Thyroid gland (tissue), 4 donors: ENCODE results near the gene ZNF511. TPM values are rescaled to one million over a fixed set of nuclear protein-coding genes. Genes with fewer than 3 reads are reported as not detected.
A peak's percentile ranks its signal among the peaks of the same experiment; 100 is the strongest.

Experiments
- DNase-seq, 2 donors: peaks; one replicate each; pipeline ENCODE4 v3.0.0-alpha.2; 2019
- H3K27ac ChIP-seq, 3 donors: fragments of 200-600 bp; sonication (generic); 1 replicate in 2 of 3; 2 replicates in 1 of 3; pipeline ENCODE4 v1.5.1; 2016 to 2019; ENCODE audit warnings: mild to moderate bottlenecking in 1 of 3, moderate library complexity in 1 of 3
- H3K27me3 ChIP-seq: fragments of 200-600 bp; sonication (generic); one replicate; pipeline ENCODE4 v1.5.1; 2019
- H3K36me3 ChIP-seq, 2 donors: fragments of 200-600 bp; sonication (generic); one replicate each; pipeline ENCODE4 v1.5.1; 2016 to 2019
- H3K4me1 ChIP-seq, 2 donors: fragments of 200-600 bp; sonication (generic); one replicate each; pipeline ENCODE4 v1.5.1; 2017 to 2019
- H3K4me3 ChIP-seq, 3 donors: fragments of 200-600 bp; sonication (generic); replicated peaks in 1 of 3; 1 replicate in 2 of 3; 2 replicates in 1 of 3; pipeline ENCODE4 v1.5.1; 2016; ENCODE audit warnings: mild to moderate bottlenecking in 1 of 3
- H3K9me3 ChIP-seq: fragments of 200-600 bp; sonication (generic); one replicate; pipeline ENCODE4 v1.5.1; 2017
- CTCF ChIP-seq, 6 experiments: fragments of 200-600 bp in 3 of 6; fragments of 450-650 bp in 3 of 6; sonication (generic) in 3 of 6; IDR thresholded peaks; one replicate each; pipeline ENCODE4 v1.5.1; 2016 to 2019; ENCODE audit warnings: antibody characterized with exemption in 6 of 6, mild to moderate bottlenecking in 2 of 6, inconsistent platforms in 1 of 6, moderate library complexity in 1 of 6
- POLR2A ChIP-seq, 2 donors: fragments of 450-650 bp; IDR thresholded peaks; one replicate each; pipeline ENCODE4 v1.6.1; 2017; ENCODE audit warnings: antibody characterized with exemption in 2 of 2, mild to moderate bottlenecking in 2 of 2, moderate library complexity in 1 of 2
- WGBS, 2 donors: methylation state at CpG; one replicate each; pipeline ENCODE4 v1.1.5; 2017; 5-methylcytosine and 5-hydroxymethylcytosine counted together
- intact Hi-C: fragments of 100-400 bp; cut with DNase I; formaldehyde crosslinking; loops from one replicate; pipeline ENCODE4 v1.15.1; 2023
- total RNA-seq, 4 donors: library from RNA; depleted of rRNA; stranded (reverse); fragments of >200 nt; gene quantifications; one replicate each; pipeline ENCODE4 v1.2.3, GENCODE V29; 2016

ZNF511 gene
- total RNA-seq, 4 donors from 2014 or later: 22.0 to 53.6 (median 26.2) TPM

GRCh38 chr10:133336577-133337369 lies 28.1 kb downstream of the ZNF511 start, which contains the start of gene CALY:
Gene CALY (minus strand): TSS chr10:133336896. CDS start chr10:133328989, 7,907 bp downstream.
- TF ChIP-seq POLR2A (IDR thresholded peaks at IDR 0.05) (no peak), CTCF (IDR thresholded peaks at IDR 0.05) (no peak)
- no peaks in the 10 kb centered on the region for H3K36me3 ChIP-seq
- peak in 1 of 2 donors; percentile 20 for DNase-seq
- H3K27ac ChIP-seq: no peak within 1 kb of the TSS
- peak within 1 kb of the TSS in 1 of 3 donors; percentile 15 for H3K4me3 ChIP-seq
- H3K27me3 ChIP-seq: peaks cover 28% of the 10 kb centered on the region
- peaks cover 14 to 22% of the 10 kb centered on the region in 2 donors for H3K4me1 ChIP-seq
- intact Hi-C loops: no loop called here
- H3K9me3 ChIP-seq: no peaks in the 10 kb centered on the region
- WGBS, 2 donors: 24 to 49% methylated on average over 5 to 26 of the region's 63 CpGs

GRCh38 chr10:133337370-133337725 lies 28.6 kb downstream of the ZNF511 start:
- intact Hi-C loops: no loop called here
- H3K9me3 ChIP-seq: no peaks in the 10 kb centered on the region
- no peak for DNase-seq
- peaks cover 28% of the 10 kb centered on the region for H3K27me3 ChIP-seq
- no peak overlapping the region for H3K4me3 ChIP-seq
- TF ChIP-seq CTCF (IDR thresholded peaks at IDR 0.05) (no peak), POLR2A (IDR thresholded peaks at IDR 0.05) (no peak)
- H3K36me3 ChIP-seq: no peaks in the 10 kb centered on the region
- WGBS, 2 donors: 81 to 92% methylated on average over 3 of the region's 3 CpGs
- H3K27ac ChIP-seq: no peak overlapping the region
- H3K4me1 ChIP-seq: peaks cover 14 to 22% of the 10 kb centered on the region in 2 donors

GRCh38 chr10:133338080-133339071 lies 29.7 kb downstream of the ZNF511 start:
- no peak overlapping the region for H3K27ac ChIP-seq
- peaks cover 14 to 22% of the 10 kb centered on the region in 2 donors for H3K4me1 ChIP-seq
- no peaks in the 10 kb centered on the region for H3K9me3 ChIP-seq
- TF ChIP-seq CTCF (IDR thresholded peaks at IDR 0.05) (no peak), POLR2A (IDR thresholded peaks at IDR 0.05) (no peak)
- no peaks in the 10 kb centered on the region for H3K36me3 ChIP-seq
- DNase-seq: no peak
- H3K27me3 ChIP-seq: peaks cover 28% of the 10 kb centered on the region
- WGBS, 2 donors: 90 to 94% methylated on average over 10 of the region's 10 CpGs
- intact Hi-C loops: no loop called here
- no peak overlapping the region for H3K4me3 ChIP-seq

GRCh38 chr10:133339708-133340380 lies 31.1 kb downstream of the ZNF511 start:
- intact Hi-C loops: no loop called here
- H3K36me3 ChIP-seq: no peaks in the 10 kb centered on the region
- no peaks in the 10 kb centered on the region for H3K9me3 ChIP-seq
- H3K4me3 ChIP-seq: no peak overlapping the region
- peaks cover 24% of the 10 kb centered on the region for H3K27me3 ChIP-seq
- peaks cover 13 to 20% of the 10 kb centered on the region in 2 donors for H3K4me1 ChIP-seq
- DNase-seq: no peak
- TF ChIP-seq CTCF (IDR thresholded peaks at IDR 0.05): no peak
- TF ChIP-seq POLR2A (IDR thresholded peaks at IDR 0.05): no peak
- H3K27ac ChIP-seq: no peak overlapping the region
- 88 to 95% methylated on average over 10 to 13 of the region's 13 CpGs for WGBS, 2 donors
